ENCODE measurements around the gene HNRNPF.
A peak's percentile ranks its signal among the peaks of the same experiment; 100 is the strongest.

Gene HNRNPF

GRCh38 chr10:43355749-43356371, 53.1 kb downstream of the HNRNPF start:
- TF ChIP-seq POU6F1 (CRISPR knock-in tag; IDR thresholded peaks at IDR 0.05; ENCODE audit: borderline replicate concordance, low read depth) (no peak), ARNTL (CRISPR knock-in tag; IDR thresholded peaks at IDR 0.05; ENCODE audit: borderline replicate concordance, low read depth) (no peak), PPARA (CRISPR knock-in tag; IDR thresholded peaks at IDR 0.05; ENCODE audit: borderline replicate concordance) (no peak), OSR1 (CRISPR knock-in tag; IDR thresholded peaks at IDR 0.05) (no peak)

GRCh38 chr10:43354879-43355380, 54.1 kb downstream of the HNRNPF start:
- no peak for ATAC-seq
- no peak for TF ChIP-seq ISL1 (CRISPR knock-in tag; IDR thresholded peaks at IDR 0.05)
- no peak for TF ChIP-seq ARNTL (CRISPR knock-in tag; IDR thresholded peaks at IDR 0.05; ENCODE audit: borderline replicate concordance, low read depth)
- no peak for TF ChIP-seq CSRNP3 (CRISPR knock-in tag; IDR thresholded peaks at IDR 0.05)
- no peak for TF ChIP-seq TSHZ2 (CRISPR knock-in tag; IDR thresholded peaks at IDR 0.05)
- no peak for TF ChIP-seq ZNF8 (CRISPR knock-in tag; IDR thresholded peaks at IDR 0.05)
- no peak for TF ChIP-seq TOX (CRISPR knock-in tag; IDR thresholded peaks at IDR 0.05; ENCODE audit: borderline replicate concordance)
- TF ChIP-seq CREB5 (CRISPR knock-in tag; IDR thresholded peaks at IDR 0.05; ENCODE audit: low read depth), result no peak
- TF ChIP-seq ZC3H10 (CRISPR knock-in tag; IDR thresholded peaks at IDR 0.05), result no peak
- TF ChIP-seq OSR1 (CRISPR knock-in tag; IDR thresholded peaks at IDR 0.05), result no peak
- TF ChIP-seq SNAI2 (CRISPR knock-in tag; IDR thresholded peaks at IDR 0.05), result no peak
- TF ChIP-seq PATZ1 (CRISPR knock-in tag; IDR thresholded peaks at IDR 0.05; ENCODE audit: borderline replicate concordance), result no peak

More at GRCh38 chr10:43355749-43356371, 53.1 kb downstream of the HNRNPF start:
- peak; percentile 39; the same call in 1 of the 3 replicates for ATAC-seq

GRCh38 chr10:43354330-43354635, 54.7 kb downstream of the HNRNPF start:
- peak; percentile 14; the same call in 2 of the 3 replicates for ATAC-seq
- TF ChIP-seq ZFP3 (CRISPR knock-in tag; IDR thresholded peaks at IDR 0.05) (no peak), ZNF565 (CRISPR knock-in tag; conservative IDR thresholded peaks at IDR 0.05; ENCODE audit: low read depth) (no peak), ZNF8 (CRISPR knock-in tag; IDR thresholded peaks at IDR 0.05) (no peak), CSRNP3 (CRISPR knock-in tag; IDR thresholded peaks at IDR 0.05) (no peak), RARB (CRISPR knock-in tag; IDR thresholded peaks at IDR 0.05) (no peak), ESRRG (CRISPR knock-in tag; IDR thresholded peaks at IDR 0.05) (no peak), PATZ1 (CRISPR knock-in tag; IDR thresholded peaks at IDR 0.05; ENCODE audit: borderline replicate concordance) (no peak), ZFP30 (CRISPR knock-in tag; IDR thresholded peaks at IDR 0.05) (no peak), CREB5 (CRISPR knock-in tag; IDR thresholded peaks at IDR 0.05; ENCODE audit: low read depth) (no peak), TCF4 (CRISPR knock-in tag; IDR thresholded peaks at IDR 0.05; ENCODE audit: borderline replicate concordance) (no peak), ZC3H10 (CRISPR knock-in tag; IDR thresholded peaks at IDR 0.05) (no peak), GLIS3 (CRISPR knock-in tag; IDR thresholded peaks at IDR 0.05) (no peak), POU6F1 (CRISPR knock-in tag; IDR thresholded peaks at IDR 0.05; ENCODE audit: borderline replicate concordance, low read depth) (no peak), CSDC2 (CRISPR knock-in tag; IDR thresholded peaks at IDR 0.05) (no peak)
